Measurements from ENCODE around the gene CCDC40.

- TF ChIP-seq POLR2A (IDR thresholded peaks at IDR 0.05) (no peak), CTCF (IDR thresholded peaks at IDR 0.05) (no peak), POLR2AphosphoS5 (IDR thresholded peaks at IDR 0.05) (no peak)
Measured at GRCh38 chr17:79989106-79989835, 47.2 kb upstream of the CCDC40 start.
